ENCODE data around the gene FNDC1. TPM values are rescaled to one million over a fixed set of nuclear protein-coding genes. Genes with fewer than 3 reads are reported as not detected.

Gene FNDC1
- total and polyA plus RNA-seq, 12 donors, result 0.07 to 6.2 (median 2.7) TPM

- intact Hi-C loops (cut with DNase I), result no loop called here
- TF ChIP-seq CTCF (IDR thresholded peaks at IDR 0.05), result no peak
- H3K27ac ChIP-seq, result no peak overlapping the region
- no peaks in the 10 kb centered on the region for H3K4me1 ChIP-seq
- no peaks in the 10 kb centered on the region for H3K36me3 ChIP-seq
- ATAC-seq (no peak), DNase-seq (no peak)
- H3K4me3 ChIP-seq, result no peak overlapping the region
- peaks cover 0 to 4% (median 0%) of the 10 kb centered on the region in 7 donors for H3K27me3 ChIP-seq
- peaks cover 0 to 2% (median 0%) of the 10 kb centered on the region in 11 donors for H3K9me3 ChIP-seq
- 63 to 71% methylated on average over 5 of the region's 5 CpGs for WGBS, 2 donors
Measured at GRCh38 chr6:159305159-159305558, 136.0 kb downstream of the FNDC1 start.

GRCh38 chr6:159305804-159306537 is 136.8 kb downstream of the FNDC1 start:
- peaks cover 0 to 4% (median 0%) of the 10 kb centered on the region in 7 donors for H3K27me3 ChIP-seq
- peak in 1 of 9 donors; percentile 6 for TF ChIP-seq CTCF (IDR thresholded peaks at IDR 0.05)
- WGBS, 2 donors, result 49 to 51% methylated on average over 3 of the region's 3 CpGs
- peak in 2 of 8 donors; percentile 16 to 42 for ATAC-seq
- H3K9me3 ChIP-seq, result peaks cover 0 to 5% (median 0%) of the 10 kb centered on the region in 11 donors
- DNase-seq, result no peak
- no peaks in the 10 kb centered on the region for H3K36me3 ChIP-seq
- no peak overlapping the region for H3K4me3 ChIP-seq
- H3K27ac ChIP-seq, result no peak overlapping the region
- no peaks in the 10 kb centered on the region for H3K4me1 ChIP-seq
- intact Hi-C loops (cut with DNase I), result no loop called here

GRCh38 chr6:159307246-159307790 is 138.1 kb downstream of the FNDC1 start:
- 88 to 99% methylated on average over 2 of the region's 2 CpGs for WGBS, 2 donors
- Histone ChIP-seq H3K27me3 (peaks cover 0 to 4% (median 0%) of the 10 kb centered on the region in 7 donors), H3K27ac (no peak overlapping the region), H3K9me3 (peaks cover 0 to 5% (median 0%) of the 10 kb centered on the region in 11 donors), H3K4me1 (no peaks in the 10 kb centered on the region), H3K36me3 (no peaks in the 10 kb centered on the region), H3K4me3 (no peak overlapping the region)
- TF ChIP-seq CTCF (IDR thresholded peaks at IDR 0.05), result no peak
- ATAC-seq (no peak), DNase-seq (no peak)
- intact Hi-C loops (cut with DNase I), result no loop called here

- Histone ChIP-seq H3K27me3 (peaks cover 0 to 4% (median 0%) of the 10 kb centered on the region in 7 donors), H3K4me3 (no peak overlapping the region), H3K4me1 (no peaks in the 10 kb centered on the region), H3K9me3 (peaks cover 0 to 5% (median 0%) of the 10 kb centered on the region in 11 donors), H3K27ac (no peak overlapping the region), H3K36me3 (no peaks in the 10 kb centered on the region)
- ATAC-seq, result no peak
- no peak for DNase-seq
- TF ChIP-seq CTCF (IDR thresholded peaks at IDR 0.05), result no peak
- intact Hi-C loops (cut with DNase I), result no loop called here
- WGBS, 2 donors, result 0 to 10% methylated on average over 1 of the region's 1 CpG
Measured at GRCh38 chr6:159308198-159308597, 139.0 kb downstream of the FNDC1 start.

Measured in heart right ventricle (tissue), 16 donors.